A549 (cell line): ENCODE results near the gene GNG4. TPM values are rescaled to one million over a fixed set of nuclear protein-coding genes. Genes with fewer than 3 reads are reported as not detected.

Experiments
- ATAC-seq, 2 experiments: fragments of 200-7000 bp in 1 of 2; fragments of >200 bp in 1 of 2; cut with Nextera tagmentation in 1 of 2; cut with Tn5 transposase in 1 of 2; 3 replicates each; pipeline versions ENCODE4 v1.8.0 to v1.9.1; 2018 to 2020; ENCODE audit warnings: mild to moderate bottlenecking in 1 of 2, moderate library complexity in 1 of 2
- CTCF ChIA-PET: fragments of 300-600 bp; sonication (Branson Sonifier 250); formaldehyde crosslinking; extraction: SDS; loops from one replicate; lab custom pipeline; 2021; ENCODE audit warnings: antibody characterized with exemption, inconsistent platforms; lab: Yijun Ruan, JAX
- POLR2A ChIA-PET: fragments of 350-600 bp; formaldehyde crosslinking; extraction: SDS; loops from one replicate; lab custom pipeline; 2021; ENCODE audit warnings: antibody characterized with exemption, inconsistent platforms; lab: Yijun Ruan, JAX
- DNase-seq, 2 experiments: peaks; one replicate each; pipeline versions ENCODE4 v3.0.0 to v3.0.0-alpha.2; 2011 to 2016; ENCODE audit warnings: low read depth in 1 of 2, low spot score in 1 of 2
- FAIRE-seq: peaks from 2 replicates; lab custom pipeline; 2011; peaks lifted over from hg19 to GRCh38; lab: Jason Lieb, UNC
- H3K27ac ChIP-seq, 2 experiments: fragments of >200 bp; sonication (Bioruptor Twin); formaldehyde crosslinking; 3 replicates each; pipeline ENCODE4 v1.5.1; 2016 to 2017
- H3K4me1 ChIP-seq: fragments of >200 bp; sonication (Bioruptor Twin); formaldehyde crosslinking; 3 replicates; pipeline ENCODE4 v1.6.1; 2016
- H3K4me2 ChIP-seq: fragments of >200 bp; sonication (Bioruptor Twin); formaldehyde crosslinking; 3 replicates; pipeline ENCODE4 v1.6.1; 2016
- H3K4me3 ChIP-seq: fragments of >200 bp; sonication (Bioruptor Twin); formaldehyde crosslinking; 3 replicates; pipeline ENCODE4 v1.5.1; 2016
- H3K9me3 ChIP-seq: fragments of >200 bp; sonication (Bioruptor Twin); formaldehyde crosslinking; 3 replicates; pipeline ENCODE4 v1.6.1; 2016
- BHLHE40 ChIP-seq: IDR thresholded peaks from 2 replicates; pipeline ENCODE4 v1.6.1; 2012; ENCODE audit warnings: low read depth, low read length, inconsistent platforms
- CHD2 ChIP-seq: fragments of 150-350 bp; IDR thresholded peaks from 2 replicates; pipeline ENCODE4 v1.6.1; 2014; ENCODE audit warnings: low read length; ENCODE audit not compliant: partially characterized antibody
- FOXS1 ChIP-seq: fragments of 250-450 bp; sonication (Bioruptor Pico); IDR thresholded peaks from 2 replicates; pipeline ENCODE4 v1.5.0; 2020; ENCODE audit warnings: mild to moderate bottlenecking, moderate library complexity
- HDAC2 ChIP-seq: fragments of 200-600 bp; sonication (generic); IDR thresholded peaks from 2 replicates; pipeline ENCODE4 v1.6.1; 2016
- JUNB ChIP-seq: fragments of >200 bp; sonication (Bioruptor Twin); formaldehyde crosslinking; IDR thresholded peaks from 2 replicates; pipeline ENCODE4 v1.6.1; 2016
- KDM1A ChIP-seq: fragments of 200-600 bp; sonication (generic); IDR thresholded peaks from 2 replicates; pipeline ENCODE4 v1.6.1; 2016; ENCODE audit warnings: low read depth, mild to moderate bottlenecking
- MYC ChIP-seq: IDR thresholded peaks from 2 replicates; pipeline ENCODE4 v1.6.1; 2012; ENCODE audit warnings: mild to moderate bottlenecking, inconsistent platforms, low read length, improper control_type of control experiment, borderline replicate concordance
- NFE2L2 ChIP-seq: fragments of 150-350 bp; conservative IDR thresholded peaks from 2 replicates; pipeline ENCODE4 v1.6.1; 2014; ENCODE audit warnings: low read length
- RFX5 ChIP-seq: fragments of 450-650 bp; IDR thresholded peaks from 2 replicates; pipeline ENCODE4 v1.7.1; 2014; ENCODE audit warnings: antibody characterized with exemption, mild to moderate bottlenecking, moderate library complexity
- SMC3 ChIP-seq: fragments of >200 bp; sonication (Bioruptor Twin); formaldehyde crosslinking; IDR thresholded peaks from 3 replicates; pipeline ENCODE4 v1.6.1; 2018; ENCODE audit warnings: inconsistent platforms
- SREBF2 ChIP-seq: fragments of 450-650 bp; IDR thresholded peaks from 2 replicates; pipeline ENCODE4 v1.6.1; 2014; ENCODE audit warnings: mild to moderate bottlenecking, moderate library complexity
- TP53 ChIP-seq: fragments of 250-450 bp; sonication (Bioruptor Pico); IDR thresholded peaks from 2 replicates; pipeline ENCODE4 v1.5.0; 2021; ENCODE audit warnings: mild to moderate bottlenecking, moderate library complexity
- ZFP36 ChIP-seq: fragments of 450-650 bp; IDR thresholded peaks from 2 replicates; pipeline ENCODE4 v1.6.1; 2014; ENCODE audit warnings: borderline replicate concordance; ENCODE audit not compliant: partially characterized antibody
- WGBS: methylation state at CpG from one replicate; pipeline ENCODE4 v1.1.6; 2017; ENCODE audit errors: missing lambda C conversion rate; 5-methylcytosine and 5-hydroxymethylcytosine counted together
- polyA plus RNA-seq, 4 experiments: library from polyadenylated mRNA; depleted of rRNA in 3 of 4; stranded (reverse); fragments of >200 nt; fragmentation: RNase III in 1 of 4; extraction: RNeasy Plus Mini Kit Qiagen cat#74134 plus additional on column Dnase treatment in 1 of 4; gene quantifications; 2 replicates in 3 of 4; 3 replicates in 1 of 4; pipeline ENCODE4 v1.2.3, GENCODE V29; 2011 to 2017
- TF ChIP-seq, protein P1 (sequence below): fragments of 250-450 bp; sonication (Bioruptor Pico); IDR thresholded peaks from 2 replicates; pipeline ENCODE4 v1.5.0; 2021; ENCODE audit warnings: mild to moderate bottlenecking, moderate library complexity, borderline replicate concordance
- TF ChIP-seq, protein P2 (sequence below): fragments of 200-600 bp; sonication (generic); IDR thresholded peaks from 2 replicates; pipeline ENCODE4 v1.6.1; 2016; ENCODE audit warnings: antibody characterized with exemption, mild to moderate bottlenecking, moderate library complexity
- TF ChIP-seq, protein P3 (sequence below): IDR thresholded peaks from 2 replicates; pipeline ENCODE4 v1.6.1; 2012; ENCODE audit warnings: low read depth, borderline replicate concordance
- TF ChIP-seq, protein P4 (sequence below): IDR thresholded peaks from 2 replicates; pipeline ENCODE4 v1.6.1; 2012
- TF ChIP-seq, protein P5 (sequence below): fragments of >200 bp; sonication (Bioruptor Twin); formaldehyde crosslinking; IDR thresholded peaks from 3 replicates; pipeline ENCODE4 v1.5.1; 2016
- TF ChIP-seq, protein P6 (sequence below): IDR thresholded peaks from 2 replicates; pipeline ENCODE4 v1.6.1; 2012
- TF ChIP-seq, protein P7 (sequence below): fragments of >200 bp; sonication (Bioruptor Twin); formaldehyde crosslinking; IDR thresholded peaks from 2 replicates; pipeline ENCODE4 v1.6.1; 2016

GNG4 gene
- polyA plus RNA-seq, 2 of the 4 experiments (the other 2 are of a cell fraction) = 10.5 to 16.3 TPM

DNA sequence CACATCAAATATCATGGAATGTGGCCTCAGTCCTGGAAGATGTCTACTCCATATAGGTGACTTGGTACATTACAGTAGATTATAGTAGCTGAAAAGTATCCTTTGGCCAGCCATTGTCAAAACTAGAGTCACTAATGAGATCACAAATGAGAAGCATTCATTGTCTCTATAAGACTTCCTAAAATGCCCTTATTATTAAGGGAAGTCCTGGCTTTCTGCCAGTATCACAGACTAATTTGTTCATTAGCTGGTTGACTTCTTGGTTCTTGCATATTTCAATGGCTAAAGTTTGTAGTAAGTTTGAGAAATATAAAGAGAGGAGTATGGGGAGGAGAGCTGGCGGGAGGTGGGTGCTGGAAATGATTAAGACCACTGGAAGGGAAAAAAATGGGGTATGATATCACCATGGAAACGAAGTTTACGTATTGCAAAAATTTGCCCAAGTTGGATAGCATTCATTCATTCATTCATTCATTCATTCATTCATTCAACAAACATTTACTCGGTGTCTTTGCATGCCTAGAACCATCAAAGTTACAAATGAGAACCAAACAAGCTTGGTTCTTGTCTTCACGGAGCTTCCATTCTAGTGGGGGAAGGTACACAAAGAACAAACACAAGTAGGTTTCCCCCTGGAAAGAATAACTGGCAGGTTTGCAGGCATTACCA lies 133.6 kb downstream of the GNG4 start:
- Histone ChIP-seq H3K4me2 (no peak overlapping the region), H3K9me3 (no peaks in the 10 kb centered on the region), H3K4me3 (no peak overlapping the region), H3K4me1 (no peaks in the 10 kb centered on the region), H3K27ac (no peak overlapping the region)
- POLR2A ChIA-PET = no interaction called here
- 78% methylated on average over 5 of the region's 5 CpGs for WGBS
- TF ChIP-seq JUNB = no peak
- TF ChIP-seq FOXS1 (CRISPR knock-in tag) = no peak
- no peak for TF ChIP-seq RFX5
- TF ChIP-seq, protein P1, sequence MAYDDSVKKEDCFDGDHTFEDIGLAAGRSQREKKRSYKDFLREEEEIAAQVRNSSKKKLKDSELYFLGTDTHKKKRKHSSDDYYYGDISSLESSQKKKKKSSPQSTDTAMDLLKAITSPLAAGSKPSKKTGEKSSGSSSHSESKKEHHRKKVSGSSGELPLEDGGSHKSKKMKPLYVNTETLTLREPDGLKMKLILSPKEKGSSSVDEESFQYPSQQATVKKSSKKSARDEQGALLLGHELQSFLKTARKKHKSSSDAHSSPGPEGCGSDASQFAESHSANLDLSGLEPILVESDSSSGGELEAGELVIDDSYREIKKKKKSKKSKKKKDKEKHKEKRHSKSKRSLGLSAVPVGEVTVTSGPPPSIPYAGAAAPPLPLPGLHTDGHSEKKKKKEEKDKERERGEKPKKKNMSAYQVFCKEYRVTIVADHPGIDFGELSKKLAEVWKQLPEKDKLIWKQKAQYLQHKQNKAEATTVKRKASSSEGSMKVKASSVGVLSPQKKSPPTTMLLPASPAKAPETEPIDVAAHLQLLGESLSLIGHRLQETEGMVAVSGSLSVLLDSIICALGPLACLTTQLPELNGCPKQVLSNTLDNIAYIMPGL (CRISPR knock-in tag) = no peak
- TF ChIP-seq, protein P2, sequence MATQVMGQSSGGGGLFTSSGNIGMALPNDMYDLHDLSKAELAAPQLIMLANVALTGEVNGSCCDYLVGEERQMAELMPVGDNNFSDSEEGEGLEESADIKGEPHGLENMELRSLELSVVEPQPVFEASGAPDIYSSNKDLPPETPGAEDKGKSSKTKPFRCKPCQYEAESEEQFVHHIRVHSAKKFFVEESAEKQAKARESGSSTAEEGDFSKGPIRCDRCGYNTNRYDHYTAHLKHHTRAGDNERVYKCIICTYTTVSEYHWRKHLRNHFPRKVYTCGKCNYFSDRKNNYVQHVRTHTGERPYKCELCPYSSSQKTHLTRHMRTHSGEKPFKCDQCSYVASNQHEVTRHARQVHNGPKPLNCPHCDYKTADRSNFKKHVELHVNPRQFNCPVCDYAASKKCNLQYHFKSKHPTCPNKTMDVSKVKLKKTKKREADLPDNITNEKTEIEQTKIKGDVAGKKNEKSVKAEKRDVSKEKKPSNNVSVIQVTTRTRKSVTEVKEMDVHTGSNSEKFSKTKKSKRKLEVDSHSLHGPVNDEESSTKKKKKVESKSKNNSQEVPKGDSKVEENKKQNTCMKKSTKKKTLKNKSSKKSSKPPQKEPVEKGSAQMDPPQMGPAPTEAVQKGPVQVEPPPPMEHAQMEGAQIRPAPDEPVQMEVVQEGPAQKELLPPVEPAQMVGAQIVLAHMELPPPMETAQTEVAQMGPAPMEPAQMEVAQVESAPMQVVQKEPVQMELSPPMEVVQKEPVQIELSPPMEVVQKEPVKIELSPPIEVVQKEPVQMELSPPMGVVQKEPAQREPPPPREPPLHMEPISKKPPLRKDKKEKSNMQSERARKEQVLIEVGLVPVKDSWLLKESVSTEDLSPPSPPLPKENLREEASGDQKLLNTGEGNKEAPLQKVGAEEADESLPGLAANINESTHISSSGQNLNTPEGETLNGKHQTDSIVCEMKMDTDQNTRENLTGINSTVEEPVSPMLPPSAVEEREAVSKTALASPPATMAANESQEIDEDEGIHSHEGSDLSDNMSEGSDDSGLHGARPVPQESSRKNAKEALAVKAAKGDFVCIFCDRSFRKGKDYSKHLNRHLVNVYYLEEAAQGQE = no peak
- TF ChIP-seq MYC = no peak
- TF ChIP-seq NFE2L2 = no peak
- TF ChIP-seq, protein P3, sequence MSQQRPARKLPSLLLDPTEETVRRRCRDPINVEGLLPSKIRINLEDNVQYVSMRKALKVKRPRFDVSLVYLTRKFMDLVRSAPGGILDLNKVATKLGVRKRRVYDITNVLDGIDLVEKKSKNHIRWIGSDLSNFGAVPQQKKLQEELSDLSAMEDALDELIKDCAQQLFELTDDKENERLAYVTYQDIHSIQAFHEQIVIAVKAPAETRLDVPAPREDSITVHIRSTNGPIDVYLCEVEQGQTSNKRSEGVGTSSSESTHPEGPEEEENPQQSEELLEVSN = no peak
- TF ChIP-seq, protein P4, sequence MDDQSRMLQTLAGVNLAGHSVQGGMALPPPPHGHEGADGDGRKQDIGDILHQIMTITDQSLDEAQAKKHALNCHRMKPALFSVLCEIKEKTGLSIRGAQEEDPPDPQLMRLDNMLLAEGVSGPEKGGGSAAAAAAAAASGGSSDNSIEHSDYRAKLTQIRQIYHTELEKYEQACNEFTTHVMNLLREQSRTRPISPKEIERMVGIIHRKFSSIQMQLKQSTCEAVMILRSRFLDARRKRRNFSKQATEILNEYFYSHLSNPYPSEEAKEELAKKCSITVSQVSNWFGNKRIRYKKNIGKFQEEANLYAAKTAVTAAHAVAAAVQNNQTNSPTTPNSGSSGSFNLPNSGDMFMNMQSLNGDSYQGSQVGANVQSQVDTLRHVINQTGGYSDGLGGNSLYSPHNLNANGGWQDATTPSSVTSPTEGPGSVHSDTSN = no peak
- TF ChIP-seq ZFP36 = no peak
- no peak for TF ChIP-seq KDM1A
- TF ChIP-seq BHLHE40 = no peak
- no peak for TF ChIP-seq HDAC2
- no peak for TF ChIP-seq CHD2
- no peak for TF ChIP-seq SREBF2
- no peak for TF ChIP-seq SMC3
- TF ChIP-seq, protein P5, sequence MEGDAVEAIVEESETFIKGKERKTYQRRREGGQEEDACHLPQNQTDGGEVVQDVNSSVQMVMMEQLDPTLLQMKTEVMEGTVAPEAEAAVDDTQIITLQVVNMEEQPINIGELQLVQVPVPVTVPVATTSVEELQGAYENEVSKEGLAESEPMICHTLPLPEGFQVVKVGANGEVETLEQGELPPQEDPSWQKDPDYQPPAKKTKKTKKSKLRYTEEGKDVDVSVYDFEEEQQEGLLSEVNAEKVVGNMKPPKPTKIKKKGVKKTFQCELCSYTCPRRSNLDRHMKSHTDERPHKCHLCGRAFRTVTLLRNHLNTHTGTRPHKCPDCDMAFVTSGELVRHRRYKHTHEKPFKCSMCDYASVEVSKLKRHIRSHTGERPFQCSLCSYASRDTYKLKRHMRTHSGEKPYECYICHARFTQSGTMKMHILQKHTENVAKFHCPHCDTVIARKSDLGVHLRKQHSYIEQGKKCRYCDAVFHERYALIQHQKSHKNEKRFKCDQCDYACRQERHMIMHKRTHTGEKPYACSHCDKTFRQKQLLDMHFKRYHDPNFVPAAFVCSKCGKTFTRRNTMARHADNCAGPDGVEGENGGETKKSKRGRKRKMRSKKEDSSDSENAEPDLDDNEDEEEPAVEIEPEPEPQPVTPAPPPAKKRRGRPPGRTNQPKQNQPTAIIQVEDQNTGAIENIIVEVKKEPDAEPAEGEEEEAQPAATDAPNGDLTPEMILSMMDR = no peak
- TF ChIP-seq, protein P6, sequence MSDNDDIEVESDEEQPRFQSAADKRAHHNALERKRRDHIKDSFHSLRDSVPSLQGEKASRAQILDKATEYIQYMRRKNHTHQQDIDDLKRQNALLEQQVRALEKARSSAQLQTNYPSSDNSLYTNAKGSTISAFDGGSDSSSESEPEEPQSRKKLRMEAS = no peak
- TF ChIP-seq, protein P7, sequence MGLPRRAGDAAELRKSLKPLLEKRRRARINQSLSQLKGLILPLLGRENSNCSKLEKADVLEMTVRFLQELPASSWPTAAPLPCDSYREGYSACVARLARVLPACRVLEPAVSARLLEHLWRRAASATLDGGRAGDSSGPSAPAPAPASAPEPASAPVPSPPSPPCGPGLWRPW = no peak
- TF ChIP-seq TP53 (CRISPR knock-in tag) = no peak
- no peak for ATAC-seq
- CTCF ChIA-PET = interaction anchor here (1.3 to 4.4 kb wide), 4 partner anchors 11 to 456 kb away, joined by 3 to 59 read pairs (median 16); no protein-coding TSS in a partner anchor
- no peak for DNase-seq
- no peak for FAIRE-seq
